Keratinocyte (primary cell): ENCODE measurements around the gene FAM3A. TPM values are rescaled to one million over a fixed set of nuclear protein-coding genes. Genes with fewer than 3 reads are reported as not detected.

Experiments
- DNase-seq: peaks from one replicate; pipeline ENCODE4 v3.0.0-alpha.2; 2011; ENCODE audit warnings: low read depth, missing footprints, low spot score
- FAIRE-seq: peaks from 2 replicates; lab custom pipeline; 2011; peaks lifted over from hg19 to GRCh38; lab: Jason Lieb, UNC
- H2AFZ ChIP-seq: 2 replicates; pipeline ENCODE4 v1.6.0; 2012; ENCODE audit warnings: low read length, control low read depth, inconsistent platforms; ENCODE audit not compliant: control insufficient read depth
- H3K27ac ChIP-seq: 2 replicates; pipeline ENCODE4 v1.5.1; 2011; ENCODE audit warnings: low read length; ENCODE audit not compliant: control insufficient read depth, insufficient read depth
- H3K27me3 ChIP-seq: 3 replicates; pipeline ENCODE4 v1.6.0; 2011; ENCODE audit warnings: low read length; ENCODE audit not compliant: control insufficient read depth, insufficient read depth; ENCODE audit errors: extremely low read depth
- H3K36me3 ChIP-seq, 2 experiments: 2 replicates in 1 of 2; 3 replicates in 1 of 2; pipeline ENCODE4 v1.5.1; 2011; ENCODE audit warnings: low read length in 2 of 2, mild to moderate bottlenecking in 1 of 2; ENCODE audit not compliant: control insufficient read depth in 2 of 2, insufficient read depth in 2 of 2; ENCODE audit errors: extremely low read depth in 1 of 2
- H3K4me1 ChIP-seq: 3 replicates; pipeline ENCODE4 v1.5.1; 2011; ENCODE audit warnings: low read length; ENCODE audit not compliant: control insufficient read depth, insufficient read depth; ENCODE audit errors: extremely low read depth
- H3K4me2 ChIP-seq: 3 replicates; pipeline ENCODE4 v1.6.0; 2011; ENCODE audit warnings: low read depth, low read length; ENCODE audit not compliant: control insufficient read depth, insufficient read depth; ENCODE audit errors: extremely low read depth
- H3K4me3 ChIP-seq, 3 experiments: fragments of 200-600 bp in 1 of 3; sonication (generic) in 1 of 3; 2 replicates in 2 of 3; 3 replicates in 1 of 3; pipeline ENCODE4 v1.5.1; 2011 to 2016; ENCODE audit warnings: low read length in 3 of 3, mild to moderate bottlenecking in 3 of 3, control low read depth in 2 of 3, inconsistent platforms in 1 of 3, low read depth in 1 of 3, mixed read lengths in 1 of 3, mixed run types in 1 of 3, moderate library complexity in 1 of 3; ENCODE audit not compliant: control insufficient read depth in 2 of 3, insufficient read depth in 2 of 3; ENCODE audit errors: extremely low read depth in 1 of 3
- H3K79me2 ChIP-seq: 2 replicates; pipeline ENCODE4 v1.6.0; 2012; ENCODE audit warnings: low read length; ENCODE audit not compliant: control insufficient read depth, insufficient read depth
- H3K9ac ChIP-seq: 3 replicates; pipeline ENCODE4 v1.6.0; 2011; ENCODE audit warnings: low read length; ENCODE audit not compliant: control insufficient read depth, insufficient read depth; ENCODE audit errors: extremely low read depth
- H3K9me1 ChIP-seq: 3 replicates; pipeline ENCODE4 v1.6.0; 2011; ENCODE audit warnings: low read length; ENCODE audit not compliant: control insufficient read depth, insufficient read depth; ENCODE audit errors: extremely low read depth
- H3K9me3 ChIP-seq: 2 replicates; pipeline ENCODE4 v1.5.1; 2012; ENCODE audit warnings: low read depth, low read length; ENCODE audit not compliant: control insufficient read depth
- H4K20me1 ChIP-seq: 3 replicates; pipeline ENCODE4 v1.6.0; 2011; ENCODE audit warnings: low read length; ENCODE audit not compliant: control insufficient read depth, insufficient read depth; ENCODE audit errors: extremely low read depth
- EZH2 ChIP-seq: IDR thresholded peaks from one replicate; pipeline ENCODE4 v1.6.1; 2012; ENCODE audit warnings: inconsistent platforms, mild to moderate bottlenecking, low read length, moderate library complexity
- dilution Hi-C: fragments of 300-500 bp; cut with MboI; formaldehyde crosslinking; loops from one replicate; pipeline ENCODE4 v1.7.0; 2020; ENCODE audit warnings: low sequenced_read_pairs; ENCODE audit not compliant: extremely low pct_ligation_motif_present
- polyA plus RNA-seq, 5 experiments: library from polyadenylated mRNA; depleted of rRNA in 3 of 5; stranded (reverse) in 3 of 5; stranded (forward) in 1 of 5; unstranded in 1 of 5; fragments of >200 nt; gene quantifications; 1 replicate in 1 of 5; 2 replicates in 3 of 5; 3 replicates in 1 of 5; pipeline versions ENCODE4 v1.2.1 to v1.2.3, GENCODE V29; 2011 to 2012; ENCODE audit warnings: missing spikeins in 2 of 5, low read depth in 1 of 5, low replicate concordance in 1 of 5
- TF ChIP-seq, protein P1 (sequence below), 3 experiments: IDR thresholded peaks in 1 of 3; conservative IDR thresholded peaks in 1 of 3; optimal IDR thresholded peaks in 1 of 3; 2 replicates in 2 of 3; 3 replicates in 1 of 3; pipeline versions ENCODE3 to v1.5.1; 2011; ENCODE audit warnings: low read length in 3 of 3, mild to moderate bottlenecking in 3 of 3, moderate library complexity in 2 of 3, control low read depth in 1 of 3, inconsistent platforms in 1 of 3; ENCODE audit not compliant: insufficient read depth in 2 of 3; ENCODE audit errors: extremely low read depth in 1 of 3

FAM3A gene
- polyA plus RNA-seq, 1 donor (not counting 4 experiments of a cell fraction or from before 2014, with no cell fraction given): 15.8 TPM

DNA sequence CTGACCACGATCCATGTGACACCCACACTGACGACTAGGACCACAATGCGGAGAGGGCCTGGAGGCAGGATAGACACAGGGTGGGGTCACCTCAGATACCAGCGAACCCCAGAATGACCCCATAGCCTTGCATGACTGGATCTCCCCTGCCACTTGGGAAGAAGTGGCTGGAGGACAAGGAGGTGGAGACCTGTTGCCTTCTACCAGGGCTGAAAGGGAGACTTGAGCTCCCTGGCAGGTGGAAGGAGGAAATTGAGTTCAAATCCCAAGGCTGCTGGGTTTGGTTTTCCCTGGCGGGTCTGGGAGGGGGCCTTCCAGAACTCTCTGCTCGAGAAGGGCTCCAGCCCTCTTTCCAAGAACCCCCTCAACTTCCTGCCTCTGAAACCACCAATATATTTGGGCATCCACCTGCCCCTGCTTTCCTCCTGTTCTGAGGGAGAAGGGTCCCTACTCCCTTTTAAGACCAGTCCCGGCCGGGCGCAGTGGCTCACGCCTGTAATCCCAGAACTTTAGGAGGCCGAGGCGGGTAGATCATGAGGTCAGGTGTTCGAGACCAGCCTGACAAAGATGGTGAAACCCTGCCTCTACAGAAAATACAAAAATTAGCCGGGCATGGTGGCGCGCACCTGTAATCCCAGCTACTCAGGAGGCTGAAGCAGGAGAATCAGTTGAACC is 3.0 kb downstream of the FAM3A start:
- FAIRE-seq (no peak), DNase-seq (no peak)
- Histone ChIP-seq H3K79me2 (peaks cover 6% of the 10 kb centered on the region), H3K4me1 (peaks cover 2% of the 10 kb centered on the region), H3K27ac (no peak overlapping the region), H4K20me1 (no peaks in the 10 kb centered on the region), H3K9me1 (no peaks in the 10 kb centered on the region), H3K27me3 (no peaks in the 10 kb centered on the region), H3K36me3 (no peaks in the 10 kb centered on the region), H3K4me2 (no peak overlapping the region), H3K9me3 (no peaks in the 10 kb centered on the region), H3K4me3 (no peak overlapping the region), H3K9ac (no peak overlapping the region), H2AFZ (no peak overlapping the region)
- no peak for TF ChIP-seq EZH2
- dilution Hi-C loops: no loop called here

GRCh38 chrX:154511761-154512160 is 4.3 kb downstream of the FAM3A start:
- Histone ChIP-seq H3K9me3 (peaks cover 3% of the 10 kb centered on the region), H3K9ac (no peak overlapping the region), H3K27me3 (no peaks in the 10 kb centered on the region), H3K4me3 (no peak overlapping the region), H3K79me2 (peaks cover 6% of the 10 kb centered on the region), H3K4me1 (peaks cover under 1% of the 10 kb centered on the region), H3K27ac (no peak overlapping the region), H3K9me1 (no peaks in the 10 kb centered on the region), H4K20me1 (no peaks in the 10 kb centered on the region), H3K36me3 (no peaks in the 10 kb centered on the region), H2AFZ (no peak overlapping the region), H3K4me2 (no peak overlapping the region)
- DNase-seq (no peak), FAIRE-seq (no peak)
- TF ChIP-seq, protein P1, sequence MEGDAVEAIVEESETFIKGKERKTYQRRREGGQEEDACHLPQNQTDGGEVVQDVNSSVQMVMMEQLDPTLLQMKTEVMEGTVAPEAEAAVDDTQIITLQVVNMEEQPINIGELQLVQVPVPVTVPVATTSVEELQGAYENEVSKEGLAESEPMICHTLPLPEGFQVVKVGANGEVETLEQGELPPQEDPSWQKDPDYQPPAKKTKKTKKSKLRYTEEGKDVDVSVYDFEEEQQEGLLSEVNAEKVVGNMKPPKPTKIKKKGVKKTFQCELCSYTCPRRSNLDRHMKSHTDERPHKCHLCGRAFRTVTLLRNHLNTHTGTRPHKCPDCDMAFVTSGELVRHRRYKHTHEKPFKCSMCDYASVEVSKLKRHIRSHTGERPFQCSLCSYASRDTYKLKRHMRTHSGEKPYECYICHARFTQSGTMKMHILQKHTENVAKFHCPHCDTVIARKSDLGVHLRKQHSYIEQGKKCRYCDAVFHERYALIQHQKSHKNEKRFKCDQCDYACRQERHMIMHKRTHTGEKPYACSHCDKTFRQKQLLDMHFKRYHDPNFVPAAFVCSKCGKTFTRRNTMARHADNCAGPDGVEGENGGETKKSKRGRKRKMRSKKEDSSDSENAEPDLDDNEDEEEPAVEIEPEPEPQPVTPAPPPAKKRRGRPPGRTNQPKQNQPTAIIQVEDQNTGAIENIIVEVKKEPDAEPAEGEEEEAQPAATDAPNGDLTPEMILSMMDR (optimal IDR thresholded peaks at IDR 0.05 in 1 of 3, IDR thresholded peaks at IDR 0.05 in 1 of 3, conservative IDR thresholded peaks at IDR 0.05 in 1 of 3; ENCODE audit: extremely low read depth in 1 of 3, insufficient read depth in 2 of 3, low read length in 3 of 3): no peak
- no peak for TF ChIP-seq EZH2
- dilution Hi-C loops: no loop called here

DNA sequence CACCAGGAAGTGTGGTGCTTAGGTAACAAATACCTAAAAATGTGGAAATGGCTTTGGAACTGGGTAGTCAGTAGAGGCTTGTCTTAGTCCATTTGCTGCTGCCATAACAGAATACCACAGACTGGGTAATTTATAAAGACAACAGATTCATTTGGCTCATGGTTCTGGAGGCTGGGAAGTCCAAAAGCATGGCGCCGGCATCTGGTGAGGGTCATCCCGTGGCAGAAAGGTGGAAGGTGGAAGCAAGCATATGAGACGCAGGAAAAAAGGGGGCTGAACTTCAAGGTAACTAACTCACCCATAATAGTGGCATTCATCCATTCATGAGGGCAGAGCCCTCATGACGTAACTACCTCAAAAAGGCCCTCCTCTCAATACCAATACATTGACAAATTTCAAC is 6.6 kb downstream of the FAM3A start:
- dilution Hi-C loops: no loop called here
- no peak for DNase-seq

More for the DNA sequence above, 6.6 kb downstream of the FAM3A start:
- Histone ChIP-seq H3K9me1 (no peaks in the 10 kb centered on the region), H2AFZ (no peak overlapping the region), H3K9me3 (peaks cover 3% of the 10 kb centered on the region), H3K79me2 (peaks cover 3% of the 10 kb centered on the region), H3K27ac (no peak overlapping the region), H3K4me3 (no peak overlapping the region), H3K4me1 (no peaks in the 10 kb centered on the region), H3K4me2 (no peak overlapping the region), H3K36me3 (no peaks in the 10 kb centered on the region), H3K27me3 (no peaks in the 10 kb centered on the region), H3K9ac (no peak overlapping the region), H4K20me1 (no peaks in the 10 kb centered on the region)
- FAIRE-seq: no peak
- TF ChIP-seq, protein P1 (optimal IDR thresholded peaks at IDR 0.05 in 1 of 3, IDR thresholded peaks at IDR 0.05 in 1 of 3, conservative IDR thresholded peaks at IDR 0.05 in 1 of 3; ENCODE audit: extremely low read depth in 1 of 3, insufficient read depth in 2 of 3, low read length in 3 of 3): no peak
- TF ChIP-seq EZH2: no peak
